Fibroblast of upper back skin (primary cell): Measurements from ENCODE around the gene APCDD1.
"Not testable (repeated sequence)": the region's sequence is repeated elsewhere in the genome, so short reads cannot be mapped to it uniquely, and the experiment has no call there.

Experiments used
- DNase-seq: peaks from one replicate; pipeline ENCODE4 v3.0.0-alpha.2; 2013

APCDD1 gene

GRCh38 chr18:10464161-10464648, 9.8 kb downstream of the APCDD1 start:
- DNase-seq: not testable (repeated sequence)

- no peak for DNase-seq
These were observed 10.9 kb downstream of the APCDD1 start for GRCh38 chr18:10465174-10465939.

- DNase-seq: no peak
These were observed 16.0 kb downstream of the APCDD1 start for GRCh38 chr18:10470429-10470828.

- no peak for DNase-seq
These were observed 17.1 kb downstream of the APCDD1 start for GRCh38 chr18:10471574-10471973.

GRCh38 chr18:10473132-10473531, 18.7 kb downstream of the APCDD1 start:
- DNase-seq: no peak

GRCh38 chr18:10474309-10474708, 19.9 kb downstream of the APCDD1 start:
- DNase-seq: no peak

- no peak for DNase-seq
These were observed 20.8 kb downstream of the APCDD1 start for GRCh38 chr18:10475276-10475653.

GRCh38 chr18:10475654-10476291, 21.3 kb downstream of the APCDD1 start:
- DNase-seq: no peak

GRCh38 chr18:10476338-10476791, 21.9 kb downstream of the APCDD1 start:
- peak; percentile 98 for DNase-seq

- no peak for DNase-seq
These were observed 22.9 kb downstream of the APCDD1 start for GRCh38 chr18:10477121-10477862.

- DNase-seq: no peak
These were observed 23.4 kb downstream of the APCDD1 start for GRCh38 chr18:10477863-10478260.

GRCh38 chr18:10481831-10482230, 27.4 kb downstream of the APCDD1 start:
- DNase-seq: no peak

GRCh38 chr18:10482363-10482984, 28.0 kb downstream of the APCDD1 start:
- no peak for DNase-seq

GRCh38 chr18:10482985-10483949, 28.8 kb downstream of the APCDD1 start:
- no peak for DNase-seq

GRCh38 chr18:10485475-10485874, 31.0 kb downstream of the APCDD1 start:
- no peak for DNase-seq

GRCh38 chr18:10486362-10486761, 31.9 kb downstream of the APCDD1 start:
- no peak for DNase-seq

- no peak for DNase-seq
These were observed 32.7 kb downstream of the APCDD1 start for GRCh38 chr18:10487154-10487553.

GRCh38 chr18:10488017-10488416, 33.6 kb downstream of the APCDD1 start:
- DNase-seq: peak; percentile 37

- DNase-seq: no peak
These were observed 36.1 kb downstream of the APCDD1 start for GRCh38 chr18:10490401-10491165.

- peak; percentile 17 for DNase-seq
These were observed 41.5 kb downstream of the APCDD1 start for GRCh38 chr18:10495936-10496335.

- DNase-seq: peak; percentile 18
These were observed 42.8 kb downstream of the APCDD1 start for GRCh38 chr18:10497206-10497749.
